ENCODE measurements around the gene GPSM3.
"Not testable (repeated sequence)": the region's sequence is repeated elsewhere in the genome, so short reads cannot be mapped to it uniquely, and the experiment has no call there.

The GPSM3 gene

GRCh38 chr6:32147401-32148132, 44.9 kb downstream of the GPSM3 start:
- Mint-ChIP-seq H3K27me3 (peaks cover 34% of the 10 kb centered on the region), H3K36me3 (ENCODE audit: low read depth) (no peaks in the 10 kb centered on the region), H3K9me3 (no peaks in the 10 kb centered on the region), H3K4me3 (no peak overlapping the region), H3K4me1 (peaks cover 32% of the 10 kb centered on the region), H3K27ac (no peak overlapping the region)
- ATAC-seq: no peak
- no peak for DNase-seq

- ATAC-seq: no peak
- H3K27me3 Mint-ChIP-seq: peaks cover 34% of the 10 kb centered on the region
Measured at GRCh38 chr6:32146687-32147086, 45.8 kb downstream of the GPSM3 start.

DNA sequence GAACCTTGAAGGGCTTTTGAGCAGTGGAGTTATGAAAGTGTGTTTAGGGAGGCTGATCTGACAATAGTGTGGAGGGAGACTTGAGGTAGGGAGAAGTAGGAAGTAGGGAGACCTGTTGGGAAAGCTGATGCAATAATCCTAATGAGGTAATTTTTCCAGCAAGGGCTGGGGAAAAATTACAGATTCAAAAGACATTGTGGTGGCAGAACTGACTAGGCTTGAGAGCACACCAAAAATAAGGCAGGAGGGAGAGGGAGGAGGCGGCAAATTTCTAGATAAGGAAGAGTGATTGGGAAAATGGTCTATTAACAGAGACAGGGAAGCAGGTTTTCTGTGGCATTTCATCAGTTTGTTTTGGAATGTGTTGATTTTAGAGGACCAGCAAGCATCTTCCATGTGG, 46.2 kb downstream of the GPSM3 start:
- no peak overlapping the region for H3K4me3 Mint-ChIP-seq

More at GRCh38 chr6:32146687-32147086, 45.8 kb downstream of the GPSM3 start:
- peaks cover 26% of the 10 kb centered on the region for H3K4me1 Mint-ChIP-seq
- no peak overlapping the region for H3K27ac Mint-ChIP-seq
- no peak overlapping the region for H3K4me3 Mint-ChIP-seq
- DNase-seq: no peak
- no peaks in the 10 kb centered on the region for H3K36me3 Mint-ChIP-seq (ENCODE audit: low read depth)
- no peaks in the 10 kb centered on the region for H3K9me3 Mint-ChIP-seq

DNA sequence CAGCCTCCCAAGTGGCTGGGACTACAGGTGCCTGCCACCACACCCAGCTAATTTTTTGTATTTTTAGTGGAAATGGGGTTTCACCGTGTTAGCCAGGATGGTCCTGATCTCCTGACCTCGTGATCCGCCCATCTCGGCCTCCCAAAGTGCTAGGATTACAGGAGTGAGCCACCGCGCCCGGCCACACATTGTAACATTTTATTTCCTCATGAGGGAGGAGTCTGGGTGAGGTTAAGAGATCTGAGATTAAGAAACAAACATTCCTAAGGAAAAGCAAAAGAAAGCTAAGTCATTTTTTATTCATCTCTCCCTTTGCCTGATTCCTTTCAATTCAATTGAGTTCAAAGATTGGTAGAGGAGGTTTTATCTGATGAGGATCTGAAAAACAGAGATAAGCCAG, 48.2 kb downstream of the GPSM3 start:
- H3K4me3 Mint-ChIP-seq; H3K27ac Mint-ChIP-seq; ATAC-seq; H3K36me3 Mint-ChIP-seq (ENCODE audit: low read depth); DNase-seq; H3K9me3 Mint-ChIP-seq: not testable (repeated sequence)
- H3K4me1 Mint-ChIP-seq: peaks cover 15% of the 10 kb centered on the region
- peaks cover 23% of the 10 kb centered on the region for H3K27me3 Mint-ChIP-seq

More for the DNA sequence above, 46.2 kb downstream of the GPSM3 start:
- ATAC-seq: no peak
- Mint-ChIP-seq H3K4me1 (peaks cover 25% of the 10 kb centered on the region), H3K9me3 (no peaks in the 10 kb centered on the region), H3K27me3 (peaks cover 34% of the 10 kb centered on the region), H3K36me3 (ENCODE audit: low read depth) (no peaks in the 10 kb centered on the region), H3K27ac (no peak overlapping the region)
- no peak for DNase-seq

Measured in activated naive CD8-positive, alpha-beta T cell treated with anti-CD3 and anti-CD28 coated beads, Interleukin-2, amount 50 U/mL, for 24 hours (primary cell).